OCI-LY1 (cell line): ENCODE measurements around the gene CRYBG1.

Source experiments
- EZH2 ChIP-seq: fragments of 200-600 bp; sonication (generic), shearing (Covaris generic); IDR thresholded peaks from 2 replicates; pipeline ENCODE4 v1.8.0; 2017; ENCODE audit warnings: borderline replicate concordance, mixed run types, mild to moderate bottlenecking, antibody characterized with exemption, low read length, moderate library complexity, mixed read lengths
- TF ChIP-seq, protein P1 (sequence below): fragments of 200-600 bp; sonication (generic), shearing (Covaris generic); IDR thresholded peaks from 2 replicates; pipeline ENCODE4 v1.5.1; 2017; ENCODE audit warnings: mild to moderate bottlenecking, antibody characterized with exemption, low read length, moderate library complexity, mixed read lengths

DNA sequence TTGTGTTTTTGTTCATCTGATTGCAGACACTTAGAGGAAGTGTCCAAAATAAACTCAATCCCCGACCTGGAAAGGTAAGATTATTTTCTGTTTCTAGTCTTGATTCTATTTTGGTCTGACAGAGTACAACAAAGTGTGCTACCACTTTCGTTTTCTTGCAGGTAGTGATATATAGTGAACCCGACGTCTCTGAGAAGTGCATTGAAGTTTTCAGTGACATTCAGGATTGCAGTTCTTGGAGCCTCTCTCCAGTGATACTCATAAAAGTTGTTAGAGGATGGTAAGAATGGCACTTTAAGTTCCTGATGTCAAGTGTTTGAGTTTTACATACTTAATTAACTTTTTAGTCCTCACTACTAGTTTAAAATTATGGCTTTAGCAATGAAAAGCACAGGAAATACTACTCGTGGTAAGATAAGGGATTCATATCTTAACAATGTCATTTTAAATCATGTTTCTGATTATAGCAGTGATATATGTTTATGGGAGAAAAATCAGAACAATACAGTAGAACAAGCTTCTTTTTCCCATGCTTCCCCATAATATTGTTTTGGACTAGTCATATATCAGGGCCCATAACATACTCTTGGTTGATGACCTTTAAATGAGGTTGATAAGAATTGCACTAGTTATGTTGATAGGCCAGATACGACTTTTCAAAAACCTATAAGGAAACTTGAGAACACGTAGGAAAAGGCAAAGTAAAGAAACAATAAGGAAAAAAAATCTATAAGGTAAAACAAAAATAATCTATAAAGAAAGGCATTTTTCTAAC lies 164.8 kb downstream of the CRYBG1 start:
- TF ChIP-seq EZH2 = no peak
- TF ChIP-seq, protein P1, sequence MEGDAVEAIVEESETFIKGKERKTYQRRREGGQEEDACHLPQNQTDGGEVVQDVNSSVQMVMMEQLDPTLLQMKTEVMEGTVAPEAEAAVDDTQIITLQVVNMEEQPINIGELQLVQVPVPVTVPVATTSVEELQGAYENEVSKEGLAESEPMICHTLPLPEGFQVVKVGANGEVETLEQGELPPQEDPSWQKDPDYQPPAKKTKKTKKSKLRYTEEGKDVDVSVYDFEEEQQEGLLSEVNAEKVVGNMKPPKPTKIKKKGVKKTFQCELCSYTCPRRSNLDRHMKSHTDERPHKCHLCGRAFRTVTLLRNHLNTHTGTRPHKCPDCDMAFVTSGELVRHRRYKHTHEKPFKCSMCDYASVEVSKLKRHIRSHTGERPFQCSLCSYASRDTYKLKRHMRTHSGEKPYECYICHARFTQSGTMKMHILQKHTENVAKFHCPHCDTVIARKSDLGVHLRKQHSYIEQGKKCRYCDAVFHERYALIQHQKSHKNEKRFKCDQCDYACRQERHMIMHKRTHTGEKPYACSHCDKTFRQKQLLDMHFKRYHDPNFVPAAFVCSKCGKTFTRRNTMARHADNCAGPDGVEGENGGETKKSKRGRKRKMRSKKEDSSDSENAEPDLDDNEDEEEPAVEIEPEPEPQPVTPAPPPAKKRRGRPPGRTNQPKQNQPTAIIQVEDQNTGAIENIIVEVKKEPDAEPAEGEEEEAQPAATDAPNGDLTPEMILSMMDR = no peak
